Occipital lobe (tissue), 2 donors: Measurements from ENCODE around the gene SORCS2. TPM values are rescaled to one million over a fixed set of nuclear protein-coding genes. Genes with fewer than 3 reads are reported as not detected.

Experiments
- DNase-seq: peaks from one replicate; lab custom pipeline; 2025; lab: John Stamatoyannopoulos, UW
- total RNA-seq: library from RNA; depleted of rRNA; stranded (reverse); fragments of >200 nt; gene quantifications from one replicate; pipeline ENCODE4 v1.2.3, GENCODE V29; 2014

The SORCS2 gene
- total RNA-seq, 1 donor from 2014 or later, result 4.1 TPM

DNA sequence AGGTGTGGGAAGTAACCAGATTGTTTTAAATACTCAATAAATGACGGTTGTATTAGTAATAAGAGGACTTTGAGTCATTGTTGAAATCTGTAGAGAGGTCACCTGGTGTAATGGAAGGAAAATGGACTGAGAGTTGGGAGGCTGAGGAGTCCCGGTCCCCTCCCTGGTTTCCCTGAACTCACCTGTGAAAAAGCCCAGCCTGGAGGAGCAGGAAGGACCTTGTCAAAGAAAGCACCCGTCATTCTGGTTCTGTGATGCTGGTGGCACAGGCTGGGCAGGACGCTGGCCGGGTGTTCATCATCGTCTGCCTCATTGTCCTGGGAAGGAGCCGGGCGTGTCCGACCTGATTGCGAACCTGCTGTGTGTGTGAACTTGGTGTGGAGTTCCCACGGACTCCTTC is 70.8 kb downstream of the SORCS2 start:
- no peak for DNase-seq

DNA sequence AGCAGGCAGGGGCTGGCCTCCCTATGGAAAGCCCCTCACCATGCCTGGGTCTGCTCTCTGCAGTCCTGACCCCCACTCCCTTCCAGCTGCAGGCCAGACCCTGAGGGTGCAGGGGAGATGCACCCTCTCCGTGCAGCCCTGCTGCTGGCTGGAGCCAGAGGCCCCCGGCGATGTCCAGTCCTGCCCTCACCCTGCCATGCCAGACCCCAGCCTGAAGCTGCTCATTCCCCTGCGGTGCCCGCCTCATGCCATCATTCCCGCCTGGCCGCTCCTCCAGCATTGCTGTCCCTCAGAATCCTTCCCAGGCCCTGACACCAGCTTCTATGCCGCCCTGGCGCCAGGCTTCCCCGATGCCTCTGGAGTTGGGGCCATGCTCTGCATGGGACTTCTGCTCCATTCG is 72.4 kb downstream of the SORCS2 start:
- no peak for DNase-seq

DNA sequence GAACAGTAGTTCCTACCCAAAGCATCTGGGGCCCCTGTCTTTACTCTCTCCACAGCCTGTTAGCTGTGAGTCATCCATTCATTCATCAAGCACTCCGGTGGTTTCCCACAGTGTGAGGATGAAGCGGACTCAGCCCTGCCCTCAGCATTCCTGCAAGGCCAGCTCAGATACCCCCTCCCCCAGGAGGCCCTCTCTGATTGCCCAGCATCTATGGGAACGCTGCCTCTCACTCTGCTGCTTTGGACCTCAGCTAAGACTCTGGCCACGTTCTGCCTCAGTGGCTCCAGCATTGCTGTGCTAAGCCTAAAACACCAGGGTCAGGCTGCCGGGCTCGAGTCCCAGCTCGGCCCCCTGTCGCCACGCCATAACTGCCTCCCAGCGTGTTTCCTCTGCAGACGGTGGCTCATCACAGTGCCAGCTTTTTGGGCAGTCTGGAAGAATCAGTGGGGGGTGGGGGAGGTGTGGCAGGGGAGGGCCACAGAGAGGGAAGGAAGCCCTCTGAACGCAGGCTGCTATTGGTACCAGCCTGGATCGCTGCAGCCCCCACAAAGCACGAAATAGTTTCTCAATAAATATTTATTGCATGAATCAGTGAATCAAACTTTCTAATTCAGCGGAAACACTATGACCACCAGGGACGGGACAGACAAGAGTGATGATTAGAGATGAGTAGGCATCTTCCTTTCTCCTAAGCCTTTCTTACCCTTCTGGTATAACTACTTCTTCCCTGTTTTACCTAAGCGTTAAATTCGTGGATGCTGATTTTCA is 74.4 kb downstream of the SORCS2 start:
- no peak for DNase-seq

DNA sequence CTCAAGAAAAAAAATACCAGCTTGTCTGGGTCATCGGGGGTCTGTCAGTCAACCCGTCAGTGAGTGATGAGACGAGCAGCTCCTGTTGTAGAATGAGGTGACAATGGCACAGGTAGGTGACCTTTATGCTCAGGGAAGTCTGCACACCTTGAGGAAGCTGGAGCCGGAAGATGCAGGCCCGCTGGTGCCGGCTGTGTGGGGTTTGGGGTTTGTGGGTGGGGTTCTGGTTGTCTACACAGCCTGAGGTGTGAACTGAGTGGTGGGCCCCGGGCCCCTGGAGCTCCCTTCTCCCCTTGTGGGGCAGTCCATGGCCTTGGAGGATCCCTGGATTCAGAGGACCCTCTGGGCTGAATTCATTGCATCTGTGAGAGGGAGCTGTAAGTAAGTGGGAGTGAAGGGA is 75.5 kb downstream of the SORCS2 start:
- DNase-seq, result no peak

DNA sequence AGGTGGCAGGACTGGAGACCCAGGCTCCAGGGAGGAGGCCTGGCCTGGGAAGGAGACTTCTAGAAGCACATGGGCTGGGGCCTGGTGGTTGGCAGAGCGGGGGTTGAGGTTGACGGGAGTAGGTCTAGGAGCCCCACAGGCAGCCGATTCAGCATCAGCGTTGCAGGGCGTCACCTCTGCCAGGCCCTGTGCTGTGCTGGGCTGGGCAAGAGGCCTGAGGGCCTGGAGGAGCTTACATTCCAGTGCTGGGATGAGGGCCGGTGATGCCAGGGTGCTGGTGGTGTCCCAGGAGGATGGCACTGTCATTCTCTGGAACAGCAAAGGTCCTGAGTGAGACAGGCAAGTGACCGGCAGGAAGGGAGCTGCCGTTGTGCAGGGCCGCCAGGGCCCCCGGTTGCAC is 76.6 kb downstream of the SORCS2 start:
- DNase-seq, result no peak

DNA sequence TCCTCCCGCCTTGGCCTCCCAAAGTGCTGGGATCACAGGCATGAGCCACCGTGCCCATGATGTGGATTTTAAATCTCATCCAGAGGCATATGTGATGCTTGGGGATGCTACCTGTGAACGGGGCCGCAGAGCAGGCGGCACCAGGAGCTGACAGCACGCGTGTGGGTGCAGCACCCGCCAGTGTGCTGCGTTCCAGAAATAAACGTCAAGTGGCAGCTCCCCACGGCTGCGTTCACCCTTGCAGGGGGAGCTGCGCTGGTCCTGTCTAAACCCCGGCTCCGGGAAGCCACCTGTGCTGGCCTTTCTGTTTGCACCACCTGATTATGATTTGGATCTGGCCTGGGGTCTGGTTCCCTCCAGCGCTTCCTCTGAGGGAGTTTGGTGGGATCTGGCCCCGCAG is 77.8 kb downstream of the SORCS2 start:
- DNase-seq, result no peak

DNA sequence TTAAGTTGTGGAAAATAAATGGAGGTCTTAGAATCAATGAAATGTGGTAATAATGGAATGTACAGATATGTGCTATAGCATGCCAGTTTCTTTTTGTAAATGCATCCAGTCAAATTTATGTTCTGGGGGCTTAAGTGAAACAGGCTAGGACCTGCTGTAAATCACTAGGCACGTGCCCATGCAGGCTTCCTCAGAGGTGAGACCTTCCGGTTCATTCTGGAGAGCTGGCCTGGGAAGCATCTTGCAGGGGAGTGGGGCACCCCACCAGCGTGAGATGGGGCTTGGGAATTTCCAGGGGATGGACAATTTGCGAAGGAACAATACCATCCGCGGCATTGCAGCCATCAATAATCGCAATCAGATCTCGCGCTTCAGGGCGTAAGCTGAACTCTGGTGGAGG is 80.1 kb downstream of the SORCS2 start:
- DNase-seq, result no peak

DNA sequence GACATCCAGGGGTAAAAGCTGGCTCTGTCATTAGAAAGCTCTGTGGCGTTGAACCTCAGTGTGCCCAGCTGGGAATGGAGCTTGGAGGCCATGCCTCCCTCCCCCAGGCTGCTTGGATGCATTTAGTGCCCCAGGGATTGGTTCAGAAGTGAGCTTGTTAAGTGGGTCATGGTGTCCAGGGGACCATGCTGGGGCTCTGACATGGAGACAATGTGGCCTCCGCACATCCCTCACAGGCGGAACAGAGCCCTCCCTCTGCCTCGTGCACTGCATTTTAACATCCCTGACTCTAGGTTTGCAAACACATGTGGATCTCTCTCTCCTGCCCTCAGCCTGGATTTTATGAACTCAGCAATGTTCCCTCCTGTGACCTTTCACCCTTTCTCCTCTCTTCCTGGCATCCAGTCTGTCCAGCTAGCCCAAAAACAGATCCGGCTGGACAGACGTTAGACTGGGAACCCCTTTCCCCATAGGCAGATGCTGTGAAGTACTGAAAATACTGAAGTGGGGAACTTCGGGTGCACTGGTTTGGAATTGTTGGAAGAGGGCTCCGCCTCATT is 81.5 kb downstream of the SORCS2 start:
- DNase-seq, result no peak

DNA sequence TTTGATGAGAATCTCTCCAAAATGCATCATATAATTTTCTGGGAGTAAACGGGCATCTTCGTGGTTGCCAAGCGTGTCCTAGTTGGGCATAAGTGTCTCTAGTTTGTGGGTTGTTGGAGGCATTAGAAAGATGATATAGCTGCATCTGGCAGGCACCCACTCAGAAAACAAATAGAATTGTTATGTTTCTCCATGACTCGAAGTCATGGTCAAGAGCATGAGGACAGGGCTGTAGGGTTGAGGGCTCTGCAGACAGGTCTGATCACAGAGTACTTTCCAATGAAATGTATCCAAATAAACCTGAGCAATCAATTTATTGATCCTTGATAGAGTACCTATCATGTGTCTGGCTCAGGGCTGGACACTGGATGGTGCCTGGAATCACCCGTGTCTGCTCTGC is 82.7 kb downstream of the SORCS2 start:
- DNase-seq, result no peak

DNA sequence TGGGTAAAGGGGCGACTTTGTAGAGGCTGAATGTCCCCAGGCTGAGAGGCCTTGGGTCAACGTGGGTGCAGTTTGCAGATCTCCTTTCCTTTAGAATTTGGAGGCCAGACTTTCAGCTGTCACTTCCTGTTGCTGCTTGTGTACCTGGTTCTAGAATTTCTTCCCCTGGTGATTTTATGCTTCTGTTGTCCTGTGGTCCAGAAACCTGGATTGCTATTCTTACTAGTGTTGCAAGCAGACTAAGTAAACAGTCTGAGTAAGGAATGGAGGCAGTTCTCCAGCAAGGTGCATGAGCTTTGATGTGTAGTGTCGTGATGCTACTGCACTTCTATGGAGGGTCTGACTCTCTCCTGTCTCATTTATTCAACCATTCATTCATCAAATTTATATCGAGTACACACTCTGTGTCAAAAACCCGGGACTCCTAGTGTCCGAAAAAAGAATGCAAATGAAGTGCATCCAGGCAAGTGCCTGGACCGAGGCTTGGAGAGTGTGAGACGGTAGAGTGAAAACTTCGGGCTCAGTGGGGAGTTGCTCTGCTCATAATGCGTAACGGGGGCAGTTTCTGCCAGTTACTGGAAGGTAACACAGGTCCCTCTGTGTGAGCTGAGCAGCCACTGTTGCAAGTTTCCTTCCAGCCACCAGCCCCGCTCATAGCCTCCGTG is 83.3 kb downstream of the SORCS2 start:
- no peak for DNase-seq

DNA sequence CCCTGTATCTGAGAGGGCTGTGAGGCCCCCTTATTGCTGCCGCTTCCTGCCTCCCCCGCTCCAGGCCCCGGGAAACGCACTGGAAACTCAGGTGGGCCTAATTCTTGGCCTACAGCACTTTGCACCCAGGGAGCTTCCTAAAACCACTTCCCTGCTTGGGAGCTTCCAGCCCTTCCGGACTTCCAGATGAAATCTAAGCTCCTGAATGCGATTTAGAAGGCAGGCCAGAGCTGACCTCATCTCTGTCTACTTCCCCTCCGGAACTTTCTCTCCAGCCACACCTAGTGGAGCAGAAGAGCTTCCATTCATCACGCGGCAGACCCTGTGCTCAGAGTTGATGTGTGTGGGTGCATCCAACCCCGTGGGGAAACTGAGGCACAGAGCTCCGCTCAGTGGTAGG is 84.2 kb downstream of the SORCS2 start:
- DNase-seq, result no peak

DNA sequence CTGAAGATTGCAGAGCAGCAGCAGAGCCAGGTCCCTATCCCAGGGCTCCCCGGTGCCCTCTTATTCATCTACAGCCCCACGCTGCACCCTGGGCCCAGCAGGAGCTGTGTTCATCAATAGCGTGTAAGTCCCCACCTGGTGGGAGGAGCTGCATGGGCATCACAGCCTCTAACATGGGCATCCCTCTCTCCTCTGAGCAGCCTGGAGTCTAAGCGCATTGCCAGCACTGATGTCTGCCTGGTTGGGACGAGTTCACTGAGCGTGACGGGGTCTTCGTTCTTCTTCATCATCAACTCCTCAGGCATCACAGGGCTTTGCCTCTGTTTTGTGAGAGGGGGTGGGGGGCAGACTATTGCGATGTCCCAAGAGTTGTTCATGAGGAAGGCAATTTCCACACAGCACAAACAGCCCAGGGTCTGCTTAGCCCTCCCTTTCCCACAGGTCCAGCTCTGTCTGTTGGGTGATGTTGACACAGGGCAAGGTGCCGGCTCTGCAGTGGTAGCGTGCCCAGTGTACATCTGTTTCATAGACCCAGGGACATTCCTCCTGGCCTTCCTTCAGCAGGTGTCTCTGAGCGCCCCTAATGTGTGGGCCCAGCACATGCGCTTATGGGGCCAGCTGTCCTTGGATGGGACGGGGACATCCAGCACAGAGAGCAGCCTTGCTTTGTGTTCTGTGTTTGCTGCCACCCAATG is 85.9 kb downstream of the SORCS2 start:
- DNase-seq, result no peak

DNA sequence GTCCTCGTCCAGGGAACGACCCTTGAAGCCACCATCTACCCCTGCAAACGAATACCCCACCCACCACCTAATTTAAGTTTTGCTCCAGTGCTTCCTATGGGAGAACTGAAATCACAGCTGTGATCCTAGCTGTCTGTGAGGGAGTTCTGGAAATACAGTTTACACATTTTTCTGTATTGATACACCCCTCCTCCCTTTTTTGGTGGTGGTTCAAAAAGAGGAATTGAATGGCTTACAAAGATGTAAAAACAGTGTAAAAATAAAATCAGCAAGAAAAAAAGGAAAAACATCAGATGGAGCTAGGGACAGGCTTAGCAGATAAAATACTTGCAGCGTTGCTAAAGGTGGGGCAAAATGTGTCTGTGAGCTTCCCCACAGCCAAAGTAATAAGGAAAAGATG is 86.6 kb downstream of the SORCS2 start:
- DNase-seq, result no peak

DNA sequence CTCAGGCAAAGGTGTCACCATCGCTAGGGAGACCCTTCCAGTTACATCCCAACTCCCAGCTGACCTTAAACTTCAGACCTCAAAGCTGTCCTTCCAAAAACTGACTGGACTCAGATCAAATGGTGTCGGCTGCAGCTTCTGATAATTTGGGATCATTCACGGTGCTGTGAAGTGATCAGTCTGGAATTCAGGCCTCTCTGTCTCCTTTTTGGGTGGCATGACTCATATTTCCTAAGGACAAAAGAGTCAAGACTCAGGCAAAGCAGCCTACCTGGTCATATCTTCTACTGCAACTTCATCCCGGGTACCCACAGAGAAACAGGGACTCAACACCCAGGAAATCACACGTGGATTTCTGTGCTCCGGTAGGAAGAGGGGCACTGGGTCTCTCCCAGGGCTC is 87.6 kb downstream of the SORCS2 start:
- DNase-seq, result no peak

DNA sequence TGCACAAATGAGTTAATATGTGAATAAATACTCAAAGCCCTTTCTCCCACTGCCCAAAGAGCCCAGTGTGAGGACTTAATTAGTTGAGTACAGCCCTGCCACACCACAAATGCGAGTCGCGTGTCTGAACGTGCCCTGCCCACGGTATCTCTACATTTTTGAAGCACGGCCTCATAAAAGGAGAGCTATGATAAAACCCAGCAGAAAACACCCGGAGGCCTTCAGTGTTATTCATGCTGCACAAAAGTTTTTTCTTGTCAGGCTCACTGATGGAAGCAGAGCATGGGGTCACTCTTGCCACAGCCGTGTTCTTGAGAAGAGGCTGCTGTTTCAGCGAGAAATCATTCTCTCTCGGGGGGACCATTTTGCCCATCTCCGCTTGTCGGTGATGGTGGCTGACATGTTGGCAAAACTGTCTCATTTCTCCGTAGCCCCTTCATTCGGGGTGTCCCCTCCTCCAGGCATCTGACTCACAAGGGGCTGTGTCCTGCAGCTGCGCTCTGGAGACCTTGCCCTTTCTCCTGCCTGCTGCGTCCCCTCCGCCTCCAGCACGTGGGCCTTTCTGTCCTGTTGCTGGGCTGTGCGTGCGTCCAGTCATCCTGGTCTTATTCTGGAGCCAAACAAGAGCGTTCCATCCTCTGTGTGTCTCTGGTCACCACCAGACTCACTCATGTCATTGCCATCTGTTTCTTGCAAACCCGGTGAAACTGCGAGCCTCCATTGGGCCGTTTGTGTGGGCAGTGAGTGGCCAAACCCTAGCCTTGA is 88.8 kb downstream of the SORCS2 start:
- DNase-seq, result no peak

DNA sequence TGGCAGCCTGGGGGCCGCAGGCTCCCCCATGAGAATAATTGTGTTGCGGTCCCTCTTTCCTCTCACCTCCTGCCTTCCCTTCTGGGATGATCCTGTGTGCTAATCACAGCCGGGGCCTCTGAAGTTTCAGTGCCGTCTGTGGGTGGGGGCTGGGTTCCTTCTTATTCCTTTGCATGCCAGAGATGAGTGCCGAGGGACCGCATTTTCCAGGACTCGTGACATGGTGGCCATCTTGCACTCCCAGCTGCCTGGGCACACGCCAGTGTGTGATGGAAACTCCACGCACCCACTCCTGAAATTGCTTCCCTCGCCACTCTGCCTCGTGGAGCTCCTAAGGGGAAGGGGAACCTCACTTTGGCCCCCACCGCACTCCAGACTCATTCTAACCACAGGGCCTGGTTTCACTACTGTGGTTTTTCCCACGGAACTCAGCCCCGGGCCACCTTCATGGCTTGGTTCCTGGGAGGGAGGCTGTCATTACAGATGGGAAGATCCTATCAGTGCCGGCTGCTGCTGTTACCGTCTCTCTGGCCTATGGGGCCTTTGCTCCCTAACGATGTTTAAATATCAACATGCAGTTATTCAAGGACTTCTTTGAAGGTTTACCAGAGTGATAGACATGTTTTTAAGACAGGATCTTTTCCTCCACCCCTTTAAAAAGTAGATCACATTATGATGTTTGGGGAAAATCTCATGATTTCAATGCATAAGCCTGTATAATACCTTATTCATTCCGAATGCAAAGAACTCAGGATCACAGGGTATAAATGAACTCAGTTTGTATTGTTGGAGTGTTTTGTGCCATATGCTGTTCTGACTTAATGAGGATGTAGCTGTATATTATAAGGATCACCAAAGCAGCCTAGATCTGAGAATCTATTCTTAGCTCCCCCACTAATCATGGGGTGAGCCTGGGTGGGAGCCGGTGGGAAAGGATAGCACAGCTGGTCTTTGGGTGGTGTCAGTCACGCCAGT is 89.6 kb downstream of the SORCS2 start:
- no peak for DNase-seq

DNA sequence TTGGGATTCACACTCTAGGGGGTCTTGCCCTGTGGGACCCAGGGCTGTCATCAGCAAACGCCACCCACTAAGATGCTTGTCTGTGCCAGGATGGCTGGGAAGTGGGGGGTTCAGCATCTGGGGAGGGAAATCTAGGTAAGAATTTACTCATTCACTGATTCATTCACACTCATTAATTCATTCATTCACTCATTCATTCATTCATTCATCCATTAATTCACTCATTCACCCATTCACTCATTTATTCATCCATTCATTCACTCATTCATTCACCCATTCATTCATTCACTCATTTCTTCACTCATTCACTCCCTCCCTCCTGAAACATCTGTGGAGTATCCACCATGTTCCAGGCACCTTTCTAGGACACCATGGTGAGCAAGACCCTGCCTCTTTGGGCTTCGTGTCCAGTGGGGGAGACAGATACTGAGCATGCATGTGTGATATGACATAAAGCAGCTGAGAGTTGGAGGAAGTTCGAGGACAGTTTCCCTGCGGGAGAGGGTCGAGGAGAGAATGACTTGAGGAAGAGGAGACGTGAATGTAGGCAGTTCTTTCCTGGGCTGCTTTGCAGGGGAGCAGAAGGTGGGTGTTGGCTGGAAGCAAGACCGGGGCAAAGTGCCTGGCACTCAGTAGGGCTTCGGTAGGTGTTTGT is 90.6 kb downstream of the SORCS2 start:
- DNase-seq, result no peak

DNA sequence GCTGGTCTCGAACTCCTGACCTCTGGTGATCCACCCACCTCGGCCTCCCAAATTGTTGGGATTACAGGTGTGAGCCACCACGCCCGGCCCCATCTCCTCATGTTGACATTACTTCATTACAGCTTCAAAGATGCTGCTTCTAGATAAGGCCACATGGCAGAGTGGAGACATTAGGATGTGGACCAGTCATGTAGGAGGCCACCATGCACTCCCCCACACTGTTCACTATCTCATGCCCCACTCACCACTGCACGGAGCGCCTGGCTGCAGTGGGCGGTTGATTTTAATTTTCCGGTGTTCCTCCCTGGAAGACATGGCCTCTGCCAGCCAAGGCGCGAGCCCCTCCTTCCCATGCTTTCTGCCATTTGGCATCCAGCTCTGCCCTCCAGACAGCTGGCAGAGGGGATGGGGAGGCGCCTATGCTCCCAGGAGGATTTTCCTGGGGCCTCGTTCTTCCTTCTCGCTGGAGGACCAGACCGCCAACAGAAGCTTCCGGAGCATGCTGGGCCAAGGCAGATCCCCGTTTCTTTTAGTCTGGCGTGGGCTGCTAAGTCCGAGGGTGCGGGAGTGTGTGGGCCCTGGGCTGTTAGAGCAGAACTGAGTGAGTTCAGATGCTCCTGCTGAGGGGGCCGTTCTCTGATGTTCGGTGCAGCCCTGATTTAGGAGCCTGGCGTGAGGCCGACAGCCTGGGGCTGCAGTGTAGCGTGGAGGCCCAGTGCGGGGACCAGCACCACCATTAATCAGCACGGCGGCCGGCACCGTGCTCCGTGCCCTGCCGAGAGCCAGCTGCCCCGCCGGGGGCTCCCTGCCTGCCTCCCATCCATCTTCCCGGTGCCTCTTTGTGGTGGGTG is 93.1 kb downstream of the SORCS2 start:
- no peak for DNase-seq

DNA sequence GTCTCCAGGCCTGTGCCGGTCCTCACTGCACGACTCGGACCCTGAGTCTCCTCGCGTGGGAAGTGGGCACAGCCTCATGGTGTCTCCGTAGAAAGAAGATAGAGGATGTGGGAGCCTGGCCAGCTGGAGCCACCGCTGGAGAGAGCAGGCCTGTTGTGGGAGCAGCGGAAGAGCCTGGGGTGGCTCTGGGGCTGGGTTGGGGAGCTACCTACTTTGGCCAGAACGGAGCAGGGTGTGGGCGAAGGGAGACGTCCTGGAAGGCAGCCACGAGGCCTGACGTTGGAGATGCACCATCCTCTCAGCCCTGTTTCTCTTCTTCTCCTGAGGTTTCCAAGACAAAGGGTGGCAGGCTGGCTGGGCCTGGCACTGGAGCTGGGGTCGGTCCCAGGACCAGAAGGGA is 93.8 kb downstream of the SORCS2 start:
- DNase-seq, result peak; percentile 25
